ENCODE results near the gene HES5.

Gene HES5

DNA sequence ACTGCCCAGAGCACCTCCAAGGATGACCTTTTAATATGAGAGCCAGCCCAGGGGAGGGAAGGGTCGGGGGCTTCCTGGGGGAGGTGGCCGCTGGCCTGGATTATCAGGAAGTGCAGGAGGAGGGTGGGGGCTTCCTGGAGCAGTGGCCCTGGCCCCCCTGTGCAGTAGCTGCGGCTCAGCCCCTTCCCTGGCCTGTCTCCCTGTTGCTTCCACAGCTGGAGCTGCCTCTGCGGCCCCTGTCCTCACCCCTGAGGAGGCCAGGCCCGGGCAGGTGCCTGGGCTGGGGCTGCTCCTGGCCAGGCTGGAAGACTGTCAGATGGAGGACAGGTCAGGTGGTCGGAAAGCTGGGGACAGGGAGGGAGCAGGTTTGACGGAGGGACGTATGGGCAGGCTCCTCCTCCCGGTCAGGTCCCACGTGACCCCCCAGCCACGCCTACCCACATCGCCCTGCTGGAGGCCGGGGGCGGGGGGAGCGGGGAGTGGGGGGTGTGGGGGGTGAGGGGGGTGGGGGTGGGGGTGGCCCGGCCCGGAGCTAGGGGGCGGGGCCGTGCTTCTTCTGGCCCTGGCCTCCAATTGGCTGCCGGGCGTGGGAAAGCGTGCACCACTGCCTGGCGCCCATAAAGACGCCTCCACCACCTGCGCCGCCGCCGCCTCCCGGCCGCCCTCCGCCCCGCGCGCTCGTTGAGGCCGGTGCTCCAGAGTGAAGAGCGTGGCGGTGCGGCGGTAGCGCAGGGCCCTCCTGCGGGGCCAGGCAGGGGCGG, 15.9 kb upstream of the HES5 start:
- H3K4me3 ChIP-seq (ENCODE audit: low read depth, low read length), result peak overlapping the region; percentile 27
- in situ Hi-C loops (cut with HindIII; ENCODE audit: low sequenced_read_pairs), result no loop called here
- DNase-seq (ENCODE audit: low read depth), result no peak
- TF ChIP-seq CTCF (IDR thresholded peaks at IDR 0.05; ENCODE audit: low read depth, low read length, missing control alignments), result no peak

GRCh38 chr1:2544875-2545640, 15.0 kb upstream of the HES5 start:
- H3K4me3 ChIP-seq (ENCODE audit: low read depth, low read length), result no peak overlapping the region
- TF ChIP-seq CTCF (IDR thresholded peaks at IDR 0.05; ENCODE audit: low read depth, low read length, missing control alignments), result no peak
- DNase-seq (ENCODE audit: low read depth), result no peak
- in situ Hi-C loops (cut with HindIII; ENCODE audit: low sequenced_read_pairs), result no loop called here

GRCh38 chr1:2544093-2544874, 14.2 kb upstream of the HES5 start:
- TF ChIP-seq CTCF (IDR thresholded peaks at IDR 0.05; ENCODE audit: low read depth, low read length, missing control alignments), result no peak
- DNase-seq (ENCODE audit: low read depth), result no peak
- H3K4me3 ChIP-seq (ENCODE audit: low read depth, low read length), result no peak overlapping the region
- in situ Hi-C loops (cut with HindIII; ENCODE audit: low sequenced_read_pairs), result no loop called here

- in situ Hi-C loops (cut with HindIII; ENCODE audit: low sequenced_read_pairs), result no loop called here
- H3K4me3 ChIP-seq (ENCODE audit: low read depth, low read length), result no peak overlapping the region
- no peak for TF ChIP-seq CTCF (IDR thresholded peaks at IDR 0.05; ENCODE audit: low read depth, low read length, missing control alignments)
- DNase-seq (ENCODE audit: low read depth), result no peak
Observed at GRCh38 chr1:2543543-2544092, 13.6 kb upstream of the HES5 start.

DNA sequence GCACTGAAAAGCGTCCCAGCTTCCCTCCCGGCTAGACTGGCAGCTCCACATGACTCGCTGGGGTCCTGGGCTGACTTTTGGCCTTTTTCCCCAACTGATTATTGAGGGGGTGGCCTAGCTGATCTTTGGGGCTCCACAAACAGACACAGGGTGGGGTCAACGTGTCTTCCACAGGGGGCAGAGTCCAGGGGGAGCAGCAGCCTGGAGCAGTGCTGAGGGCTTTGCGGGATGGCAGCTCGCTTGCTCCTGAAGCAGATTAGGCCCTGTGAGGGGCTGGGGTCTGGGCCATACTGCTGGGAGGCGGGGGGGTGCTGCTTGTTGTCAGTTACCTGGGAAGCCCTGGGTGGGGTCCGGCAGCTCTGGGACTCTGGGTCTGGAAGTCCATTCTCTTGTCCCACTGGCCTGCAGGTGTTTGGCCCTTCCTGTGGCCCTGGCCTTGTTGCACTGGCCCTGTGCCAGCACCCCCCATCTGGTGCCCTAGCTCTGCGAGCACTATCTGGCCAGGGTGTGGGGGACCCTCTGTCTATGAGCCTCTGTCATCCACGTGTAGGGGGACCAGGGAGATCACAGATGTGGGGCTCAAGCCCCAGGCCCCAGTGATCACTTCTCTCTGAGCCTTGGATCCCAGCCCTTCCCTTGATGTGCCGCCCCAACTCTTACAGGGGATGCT, 12.3 kb upstream of the HES5 start:
- in situ Hi-C loops (cut with HindIII; ENCODE audit: low sequenced_read_pairs), result no loop called here
- H3K4me3 ChIP-seq (ENCODE audit: low read depth, low read length), result no peak overlapping the region
- DNase-seq (ENCODE audit: low read depth), result no peak
- TF ChIP-seq CTCF (IDR thresholded peaks at IDR 0.05; ENCODE audit: low read depth, low read length, missing control alignments), result no peak
